Measurements from ENCODE around the gene GALNT18. TPM values are rescaled to one million over a fixed set of nuclear protein-coding genes. Genes with fewer than 3 reads are reported as not detected.
A peak's percentile ranks its signal among the peaks of the same experiment; 100 is the strongest.

GALNT18 gene
- total RNA-seq, 1 experiment from 2014 or later: 14.1 TPM

GRCh38 chr11:11395126-11395525 is 226.7 kb downstream of the GALNT18 start:
- H3K4me3 Mint-ChIP-seq (ENCODE audit: unreplicated experiment): no peak overlapping the region
- H3K9me3 Mint-ChIP-seq (ENCODE audit: unreplicated experiment): no peaks in the 10 kb centered on the region
- no peak for TF ChIP-seq CTCF (IDR thresholded peaks at IDR 0.05; ENCODE audit: unreplicated experiment)
- POLR2A ChIA-PET: no interaction called here
- no peak for DNase-seq (ENCODE audit: unreplicated experiment)
- no peaks in the 10 kb centered on the region for H3K36me3 Mint-ChIP-seq (ENCODE audit: insufficient read depth, unreplicated experiment)
- no peaks in the 10 kb centered on the region for H3K27me3 Mint-ChIP-seq (ENCODE audit: insufficient read depth, unreplicated experiment)
- intact Hi-C loops (cut with micrococcal nuclease): loop anchor here (10.0 kb wide), 1 partner anchor 390 kb away; no protein-coding TSS in a partner anchor
- no TSS peak for BruUV-seq (replicated peaks)
- peaks cover 8% of the 10 kb centered on the region for H3K4me1 Mint-ChIP-seq (ENCODE audit: insufficient read depth, unreplicated experiment)
- CTCF ChIA-PET: no interaction called here
- no peak overlapping the region for H3K27ac Mint-ChIP-seq (ENCODE audit: low read depth, unreplicated experiment)

- Mint-ChIP-seq H3K27me3 (ENCODE audit: insufficient read depth, unreplicated experiment) (no peaks in the 10 kb centered on the region), H3K4me3 (ENCODE audit: unreplicated experiment) (no peak overlapping the region), H3K27ac (ENCODE audit: low read depth, unreplicated experiment) (no peak overlapping the region), H3K36me3 (ENCODE audit: insufficient read depth, unreplicated experiment) (no peaks in the 10 kb centered on the region), H3K4me1 (ENCODE audit: insufficient read depth, unreplicated experiment) (peaks cover 11% of the 10 kb centered on the region), H3K9me3 (ENCODE audit: unreplicated experiment) (no peaks in the 10 kb centered on the region)
- CTCF ChIA-PET: no interaction called here
- intact Hi-C loops (cut with micrococcal nuclease): loop anchor here (10.0 kb wide), 1 partner anchor 391 kb away; no protein-coding TSS in a partner anchor
- BruUV-seq (replicated peaks): no TSS peak
- TF ChIP-seq CTCF (IDR thresholded peaks at IDR 0.05; ENCODE audit: unreplicated experiment): no peak
- no peak for DNase-seq (ENCODE audit: unreplicated experiment)
- POLR2A ChIA-PET: interaction anchor here (0.7 kb wide), 1 partner anchor 205 kb away, joined by 3 read pairs; no protein-coding TSS in a partner anchor
Observed at GRCh38 chr11:11394241-11394640, 227.6 kb downstream of the GALNT18 start.

GRCh38 chr11:11391796-11392463 is 229.9 kb downstream of the GALNT18 start:
- no TSS peak for BruUV-seq (replicated peaks)
- Mint-ChIP-seq H3K9me3 (ENCODE audit: unreplicated experiment) (no peaks in the 10 kb centered on the region), H3K27ac (ENCODE audit: low read depth, unreplicated experiment) (no peak overlapping the region), H3K4me3 (ENCODE audit: unreplicated experiment) (no peak overlapping the region), H3K27me3 (ENCODE audit: insufficient read depth, unreplicated experiment) (no peaks in the 10 kb centered on the region), H3K36me3 (ENCODE audit: insufficient read depth, unreplicated experiment) (no peaks in the 10 kb centered on the region), H3K4me1 (ENCODE audit: insufficient read depth, unreplicated experiment) (peaks cover 15% of the 10 kb centered on the region)
- ChIA-PET POLR2A (interaction anchor here (0.6 to 0.8 kb wide), 3 partner anchors 196 to 325 kb away, joined by 3 to 4 read pairs (median 3); no protein-coding TSS in a partner anchor), CTCF (interaction anchor here (0.7 kb wide), 1 partner anchor 222 kb away, joined by 3 read pairs; no protein-coding TSS in a partner anchor)
- intact Hi-C loops (cut with micrococcal nuclease): loop anchor here (10.0 kb wide), 1 partner anchor 393 kb away; no protein-coding TSS in a partner anchor
- DNase-seq (ENCODE audit: unreplicated experiment): peak; percentile 87
- no peak for TF ChIP-seq CTCF (IDR thresholded peaks at IDR 0.05; ENCODE audit: unreplicated experiment)

GRCh38 chr11:11391169-11391568 is 230.6 kb downstream of the GALNT18 start:
- Mint-ChIP-seq H3K36me3 (ENCODE audit: insufficient read depth, unreplicated experiment) (no peaks in the 10 kb centered on the region), H3K9me3 (ENCODE audit: unreplicated experiment) (no peaks in the 10 kb centered on the region), H3K4me1 (ENCODE audit: insufficient read depth, unreplicated experiment) (peaks cover 9% of the 10 kb centered on the region), H3K27me3 (ENCODE audit: insufficient read depth, unreplicated experiment) (no peaks in the 10 kb centered on the region), H3K4me3 (ENCODE audit: unreplicated experiment) (no peak overlapping the region), H3K27ac (ENCODE audit: low read depth, unreplicated experiment) (no peak overlapping the region)
- POLR2A ChIA-PET: interaction anchor here (0.6 kb wide), 1 partner anchor 11 kb away, joined by 3 read pairs; no protein-coding TSS in a partner anchor
- no peak for DNase-seq (ENCODE audit: unreplicated experiment)
- TF ChIP-seq CTCF (IDR thresholded peaks at IDR 0.05; ENCODE audit: unreplicated experiment): no peak
- intact Hi-C loops (cut with micrococcal nuclease): loop anchor here (10.0 kb wide), 1 partner anchor 394 kb away; no protein-coding TSS in a partner anchor
- BruUV-seq (replicated peaks): no TSS peak
- CTCF ChIA-PET: interaction anchor here (0.8 kb wide), 1 partner anchor 25 kb away, joined by 3 read pairs; no protein-coding TSS in a partner anchor

Data from MCF 10A (cell line).